NCI-H1694 (cell line): ENCODE data around the gene LRRN4.

Experiments
- DNase-seq: peaks from one replicate; lab custom pipeline; 2025; lab: John Stamatoyannopoulos, UW

Gene LRRN4

GRCh38 chr20:6030453-6031080 is 23.3 kb downstream of the LRRN4 start:
- no peak for DNase-seq

DNA sequence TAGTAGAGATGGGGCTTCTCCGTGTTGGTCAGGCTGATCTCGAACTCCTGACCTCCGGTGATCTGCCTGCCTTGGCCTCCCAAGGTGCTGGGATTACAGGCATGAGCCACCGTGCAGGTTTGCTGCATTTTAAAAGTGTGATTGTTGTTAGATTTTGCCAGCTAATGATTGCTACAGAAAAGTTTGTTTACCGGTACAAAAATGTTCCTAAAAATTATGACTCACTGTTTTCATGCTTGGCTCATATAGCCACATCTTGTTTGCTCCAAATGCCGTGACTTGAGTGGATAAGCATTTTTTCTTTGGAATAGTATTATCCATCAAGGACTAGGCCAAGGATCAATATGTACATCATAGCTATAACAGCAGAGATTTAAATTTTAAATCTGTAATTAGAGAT is 24.3 kb downstream of the LRRN4 start:
- no peak for DNase-seq

DNA sequence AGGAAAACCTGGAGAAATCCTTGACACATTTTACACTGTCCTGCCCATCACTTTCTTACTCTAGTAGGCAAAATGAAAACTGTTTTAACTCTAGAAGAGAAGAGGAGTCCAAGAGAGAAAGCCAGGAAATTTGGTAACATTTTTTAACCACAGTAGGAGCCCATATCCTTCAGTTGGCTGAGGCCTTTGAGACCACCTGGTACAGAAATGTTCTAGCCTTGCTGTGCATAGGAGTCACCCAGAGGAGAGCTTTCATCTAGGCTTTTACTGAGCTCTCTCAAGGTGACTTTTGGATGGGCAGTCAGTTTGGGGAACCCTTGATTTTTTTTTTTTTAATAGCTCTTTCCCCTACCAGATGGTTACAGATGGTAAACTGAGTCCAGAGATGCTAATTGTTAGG is 25.0 kb downstream of the LRRN4 start:
- no peak for DNase-seq

GRCh38 chr20:6026051-6026450 is 27.8 kb downstream of the LRRN4 start:
- no peak for DNase-seq

DNA sequence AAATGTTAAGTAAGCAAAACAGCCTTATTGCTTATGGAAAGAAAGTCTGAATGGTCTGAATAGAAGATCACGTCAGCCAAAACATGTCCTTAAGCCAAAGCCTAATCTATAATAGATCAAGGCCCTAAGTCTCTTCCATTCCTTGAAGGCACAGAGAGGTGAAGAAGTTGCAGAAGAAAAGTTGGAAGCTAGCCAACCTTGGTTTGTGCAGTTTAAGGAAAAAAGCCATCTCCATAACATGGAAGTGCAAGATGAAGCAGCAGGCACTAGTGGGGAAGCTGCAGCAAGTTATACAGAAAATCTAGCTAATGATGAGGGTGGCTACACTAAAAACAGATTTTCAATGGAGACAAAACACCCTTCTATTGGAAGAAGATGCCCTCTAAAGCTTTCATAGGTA is 29.1 kb downstream of the LRRN4 start:
- DNase-seq: no peak

DNA sequence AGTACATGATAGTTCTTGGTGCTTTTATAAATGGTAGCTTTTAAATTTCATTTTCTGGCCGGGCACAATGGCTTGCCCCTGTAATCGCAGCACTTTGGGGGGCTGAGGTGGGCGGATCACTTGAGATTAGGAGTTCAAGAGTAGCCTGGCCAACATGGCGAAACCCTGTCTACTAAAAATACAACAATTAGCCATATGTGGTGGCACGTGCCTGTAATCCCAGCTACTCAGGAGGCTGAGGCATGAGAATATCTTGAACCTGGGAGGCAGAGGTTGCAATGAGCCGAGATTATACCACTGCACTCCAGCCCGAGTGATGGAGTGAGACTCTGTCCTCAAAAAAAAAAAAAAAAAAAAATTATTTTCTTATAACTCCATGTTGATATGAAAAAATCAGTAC is 36.0 kb downstream of the LRRN4 start:
- DNase-seq: no peak

- no peak for DNase-seq
Observed at GRCh38 chr20:6017467-6017866, 36.4 kb downstream of the LRRN4 start.

DNA sequence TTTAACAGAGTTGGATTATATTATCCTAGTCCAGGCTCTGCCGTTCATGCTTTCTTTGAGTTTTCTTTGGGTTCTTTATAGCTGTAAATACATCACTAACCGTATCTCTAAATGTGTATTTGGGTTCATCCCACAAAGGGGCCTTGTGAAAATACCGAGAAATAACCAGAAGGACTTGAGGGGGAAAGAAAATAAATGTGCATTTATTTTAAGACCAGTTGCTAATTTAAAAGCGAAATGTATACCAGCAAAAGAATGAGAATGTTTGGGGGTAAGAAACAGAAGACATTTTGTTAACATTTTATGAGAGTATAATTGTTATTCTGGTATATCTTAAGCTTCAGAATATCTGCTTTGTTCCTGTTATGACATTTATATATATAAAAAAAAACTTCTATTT is 38.9 kb downstream of the LRRN4 start:
- no peak for DNase-seq

DNA sequence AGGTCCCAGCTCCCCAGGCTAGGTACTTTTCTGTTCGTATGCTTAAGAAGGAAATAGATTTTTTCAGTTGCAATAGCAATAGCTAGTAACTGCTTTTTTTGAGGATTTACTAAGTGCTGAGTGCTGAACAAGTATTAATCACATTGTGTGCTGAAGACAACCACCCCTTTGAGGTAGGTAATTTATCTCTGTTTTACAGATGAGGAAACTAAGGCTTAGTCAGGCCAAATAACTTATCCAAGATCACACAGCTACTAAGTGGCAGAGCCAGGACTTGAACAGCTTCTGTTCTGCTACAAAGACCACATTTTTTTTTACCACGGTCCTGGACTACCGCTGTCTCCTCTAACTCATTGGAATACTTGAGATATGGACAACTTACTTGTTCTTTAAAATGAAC is 39.8 kb downstream of the LRRN4 start:
- no peak for DNase-seq

GRCh38 chr20:6012179-6012578 is 41.7 kb downstream of the LRRN4 start:
- no peak for DNase-seq

DNA sequence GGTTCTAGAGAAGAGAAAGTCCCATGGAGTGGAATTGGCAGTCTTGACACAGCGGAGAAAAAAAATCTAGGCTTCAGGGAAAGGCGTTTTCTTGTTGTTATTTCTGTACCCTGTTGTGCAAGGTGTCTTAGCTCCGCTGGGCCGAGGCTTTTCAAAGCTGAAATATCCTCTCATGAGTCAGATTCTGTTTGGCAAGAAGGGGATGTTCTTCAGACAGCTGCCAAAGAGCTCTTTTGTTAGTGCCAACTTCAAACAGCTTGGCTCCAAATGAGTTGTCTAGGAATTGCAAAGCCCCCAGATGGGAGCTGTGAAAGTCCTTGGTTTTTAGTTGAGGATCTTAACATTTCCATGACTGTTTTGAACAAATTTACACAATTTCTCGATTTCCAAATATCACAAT is 45.6 kb downstream of the LRRN4 start:
- DNase-seq: no peak

DNA sequence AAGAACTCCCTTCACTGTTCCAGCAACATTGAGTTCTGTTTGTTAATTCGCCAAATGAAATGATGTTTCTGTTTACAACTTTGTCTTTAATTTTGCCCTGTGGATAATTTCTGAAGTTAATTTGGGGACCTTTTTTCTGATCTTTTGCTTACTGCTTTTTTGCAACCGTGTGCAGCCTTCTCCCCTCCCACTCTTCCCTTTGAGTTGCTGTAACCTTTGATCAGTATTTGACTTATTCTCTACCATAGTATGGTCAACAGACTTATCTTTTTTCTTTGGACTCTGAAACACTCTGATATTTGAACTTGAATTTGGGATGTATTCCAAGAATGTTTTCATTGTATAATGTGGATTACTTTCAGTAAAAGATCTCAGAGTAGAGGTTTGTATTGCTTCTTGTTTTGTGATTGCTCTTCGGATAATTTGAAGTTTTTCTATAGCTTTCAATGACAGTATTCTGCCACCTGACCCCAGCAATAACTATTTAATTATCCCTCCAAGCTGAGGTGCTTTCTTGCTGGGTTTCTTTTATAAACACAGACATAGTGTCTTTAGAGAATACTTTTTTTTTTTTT is 46.2 kb downstream of the LRRN4 start:
- no peak for DNase-seq

GRCh38 chr20:6007094-6007528 is 46.7 kb downstream of the LRRN4 start:
- DNase-seq: no peak

- no peak for DNase-seq
Observed at GRCh38 chr20:6006603-6006949, 47.3 kb downstream of the LRRN4 start.

DNA sequence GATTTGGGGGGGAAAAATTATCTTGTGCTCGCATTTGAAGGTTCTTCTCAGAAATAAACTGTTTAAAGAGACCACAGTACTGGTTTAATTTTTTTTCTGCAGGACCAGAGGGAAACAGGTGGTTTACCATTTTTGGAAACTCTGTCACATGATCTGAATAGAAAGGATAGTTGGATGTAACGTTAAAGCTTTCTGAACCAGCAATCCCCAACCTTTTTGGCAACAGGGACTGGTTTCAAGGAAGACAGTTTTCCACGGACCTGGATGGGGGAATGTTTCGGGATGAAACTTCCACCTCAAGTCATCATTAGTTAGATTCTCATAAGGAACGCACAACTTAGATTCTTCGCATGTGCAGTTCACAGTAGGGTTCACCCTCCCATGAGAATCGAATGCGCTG is 53.0 kb downstream of the LRRN4 start:
- DNase-seq: no peak

DNA sequence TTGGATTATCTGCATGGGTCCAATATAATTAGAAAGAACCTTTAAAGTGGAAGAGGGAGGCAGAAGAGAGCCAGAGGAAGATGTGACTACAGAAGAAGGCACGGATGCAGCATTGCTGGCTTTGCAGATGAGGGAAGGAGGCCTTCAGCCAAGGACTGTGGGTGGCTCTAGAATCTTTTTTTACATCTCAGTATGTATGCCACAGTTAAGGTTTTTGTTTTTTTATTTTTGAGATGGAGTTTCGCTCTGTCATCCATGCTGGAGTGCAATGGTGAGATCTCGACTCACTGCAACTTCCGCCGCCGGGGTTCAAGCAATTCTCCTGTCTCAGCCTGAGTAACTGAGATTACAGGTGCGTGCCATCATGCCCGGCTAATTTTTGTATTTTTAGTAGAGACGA is 54.1 kb downstream of the LRRN4 start:
- no peak for DNase-seq

- DNase-seq: no peak
Observed at GRCh38 chr20:5996765-5997164, 57.1 kb downstream of the LRRN4 start.

DNA sequence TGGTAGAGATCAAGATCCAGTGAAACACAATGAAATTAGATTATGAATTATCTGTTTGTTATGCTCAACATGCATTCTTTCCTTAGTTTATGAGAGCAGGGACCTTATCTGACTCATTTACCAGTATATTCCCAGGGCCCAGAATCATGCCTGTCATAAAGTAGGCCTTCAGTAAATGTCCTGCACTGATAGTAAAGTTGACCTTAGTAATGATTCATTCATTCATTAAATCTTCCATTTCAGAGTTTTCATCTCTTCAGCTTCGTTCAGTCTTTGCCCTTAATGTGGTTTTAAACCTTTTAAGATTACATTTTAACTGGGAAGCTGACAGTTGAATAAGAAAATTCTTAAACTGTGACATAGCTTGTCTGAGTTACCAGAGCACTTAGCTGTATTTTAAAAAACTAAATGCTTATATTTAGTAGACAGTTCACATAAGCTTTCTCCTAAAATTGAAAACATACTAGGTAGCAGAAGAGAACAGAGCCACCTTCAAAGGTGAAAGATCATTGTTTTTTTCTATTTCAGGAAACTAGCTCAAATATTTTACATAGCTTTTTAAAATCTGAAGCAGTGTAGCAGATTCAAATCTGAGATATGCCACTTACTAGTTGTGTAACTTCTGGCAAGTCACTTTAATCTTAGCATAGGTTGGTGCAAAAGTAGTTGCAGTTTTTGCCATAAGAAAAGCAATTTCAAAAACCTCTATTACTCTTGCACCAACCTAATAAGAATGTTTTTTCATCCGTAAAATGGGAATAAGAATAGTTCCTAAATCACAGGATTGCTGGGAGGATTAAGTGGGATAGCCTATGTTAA is 62.0 kb downstream of the LRRN4 start:
- no peak for DNase-seq

DNA sequence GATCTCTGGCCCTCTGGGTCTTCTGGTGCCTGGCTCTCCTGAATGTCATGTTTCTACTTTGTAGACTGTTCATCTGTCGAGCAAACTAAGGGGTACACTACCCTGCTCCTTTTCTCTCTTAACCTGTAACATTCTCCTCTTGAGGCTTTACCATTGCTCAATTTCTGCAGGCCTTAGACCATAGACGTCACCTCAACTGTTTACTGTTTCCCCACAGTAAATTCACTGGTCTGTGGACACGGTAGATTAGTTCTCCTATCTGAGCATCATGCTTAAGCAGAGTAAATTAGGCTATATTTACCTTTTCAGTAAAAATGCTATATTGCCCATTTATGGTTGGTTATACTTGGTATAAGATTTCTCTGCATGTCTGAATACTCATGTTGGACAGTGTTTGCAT is 62.9 kb downstream of the LRRN4 start:
- DNase-seq: no peak
